ENCODE results near the gene LIN28B. TPM values are rescaled to one million over a fixed set of nuclear protein-coding genes. Genes with fewer than 3 reads are reported as not detected.

Gene LIN28B
- total RNA-seq, 1 donor from 2014 or later = 35.2 TPM

GRCh38 chr6:105109955-105110895 is 153.3 kb downstream of the LIN28B start:
- H3K36me3 Mint-ChIP-seq (ENCODE audit: insufficient read depth) = peaks cover 3% of the 10 kb centered on the region
- H3K27ac Mint-ChIP-seq = peak overlapping the region; percentile 14
- DNase-seq (ENCODE audit: low spot score, unreplicated experiment) = no peak
- H3K4me1 Mint-ChIP-seq (ENCODE audit: low read depth) = peaks cover 18% of the 10 kb centered on the region
- TF ChIP-seq, protein P1, sequence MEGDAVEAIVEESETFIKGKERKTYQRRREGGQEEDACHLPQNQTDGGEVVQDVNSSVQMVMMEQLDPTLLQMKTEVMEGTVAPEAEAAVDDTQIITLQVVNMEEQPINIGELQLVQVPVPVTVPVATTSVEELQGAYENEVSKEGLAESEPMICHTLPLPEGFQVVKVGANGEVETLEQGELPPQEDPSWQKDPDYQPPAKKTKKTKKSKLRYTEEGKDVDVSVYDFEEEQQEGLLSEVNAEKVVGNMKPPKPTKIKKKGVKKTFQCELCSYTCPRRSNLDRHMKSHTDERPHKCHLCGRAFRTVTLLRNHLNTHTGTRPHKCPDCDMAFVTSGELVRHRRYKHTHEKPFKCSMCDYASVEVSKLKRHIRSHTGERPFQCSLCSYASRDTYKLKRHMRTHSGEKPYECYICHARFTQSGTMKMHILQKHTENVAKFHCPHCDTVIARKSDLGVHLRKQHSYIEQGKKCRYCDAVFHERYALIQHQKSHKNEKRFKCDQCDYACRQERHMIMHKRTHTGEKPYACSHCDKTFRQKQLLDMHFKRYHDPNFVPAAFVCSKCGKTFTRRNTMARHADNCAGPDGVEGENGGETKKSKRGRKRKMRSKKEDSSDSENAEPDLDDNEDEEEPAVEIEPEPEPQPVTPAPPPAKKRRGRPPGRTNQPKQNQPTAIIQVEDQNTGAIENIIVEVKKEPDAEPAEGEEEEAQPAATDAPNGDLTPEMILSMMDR (IDR thresholded peaks at IDR 0.05; ENCODE audit: unreplicated experiment) = no peak
- no peaks in the 10 kb centered on the region for H3K27me3 Mint-ChIP-seq
- H3K4me3 Mint-ChIP-seq (ENCODE audit: low read depth) = no peak overlapping the region
- H3K9me3 Mint-ChIP-seq (ENCODE audit: low read depth) = no peaks in the 10 kb centered on the region

- no peak overlapping the region for H3K27ac Mint-ChIP-seq
- no peaks in the 10 kb centered on the region for H3K27me3 Mint-ChIP-seq
- no peaks in the 10 kb centered on the region for H3K9me3 Mint-ChIP-seq (ENCODE audit: low read depth)
- peaks cover 19% of the 10 kb centered on the region for H3K4me1 Mint-ChIP-seq (ENCODE audit: low read depth)
- peaks cover 3% of the 10 kb centered on the region for H3K36me3 Mint-ChIP-seq (ENCODE audit: insufficient read depth)
- no peak for DNase-seq (ENCODE audit: low spot score, unreplicated experiment)
- H3K4me3 Mint-ChIP-seq (ENCODE audit: low read depth) = no peak overlapping the region
- TF ChIP-seq, protein P1 (IDR thresholded peaks at IDR 0.05; ENCODE audit: unreplicated experiment) = no peak
Observed at GRCh38 chr6:105111105-105111504, 154.2 kb downstream of the LIN28B start.

GRCh38 chr6:105111871-105112270 is 155.0 kb downstream of the LIN28B start:
- no peak overlapping the region for H3K27ac Mint-ChIP-seq
- peaks cover 19% of the 10 kb centered on the region for H3K4me1 Mint-ChIP-seq (ENCODE audit: low read depth)
- no peaks in the 10 kb centered on the region for H3K27me3 Mint-ChIP-seq
- DNase-seq (ENCODE audit: low spot score, unreplicated experiment) = no peak
- H3K4me3 Mint-ChIP-seq (ENCODE audit: low read depth) = no peak overlapping the region
- peaks cover 6% of the 10 kb centered on the region for H3K36me3 Mint-ChIP-seq (ENCODE audit: insufficient read depth)
- TF ChIP-seq, protein P1 (IDR thresholded peaks at IDR 0.05; ENCODE audit: unreplicated experiment) = no peak
- H3K9me3 Mint-ChIP-seq (ENCODE audit: low read depth) = no peaks in the 10 kb centered on the region

- H3K36me3 Mint-ChIP-seq (ENCODE audit: insufficient read depth) = peaks cover 6% of the 10 kb centered on the region
- no peak overlapping the region for H3K27ac Mint-ChIP-seq
- no peaks in the 10 kb centered on the region for H3K27me3 Mint-ChIP-seq
- DNase-seq (ENCODE audit: low spot score, unreplicated experiment) = no peak
- TF ChIP-seq, protein P1 (IDR thresholded peaks at IDR 0.05; ENCODE audit: unreplicated experiment) = no peak
- H3K4me3 Mint-ChIP-seq (ENCODE audit: low read depth) = no peak overlapping the region
- peaks cover 12% of the 10 kb centered on the region for H3K4me1 Mint-ChIP-seq (ENCODE audit: low read depth)
- no peaks in the 10 kb centered on the region for H3K9me3 Mint-ChIP-seq (ENCODE audit: low read depth)
Observed at GRCh38 chr6:105112577-105112976, 155.7 kb downstream of the LIN28B start.

GRCh38 chr6:105113422-105113821 is 156.5 kb downstream of the LIN28B start:
- no peak for DNase-seq (ENCODE audit: low spot score, unreplicated experiment)
- Mint-ChIP-seq H3K4me3 (ENCODE audit: low read depth) (no peak overlapping the region), H3K27me3 (no peaks in the 10 kb centered on the region), H3K36me3 (ENCODE audit: insufficient read depth) (peaks cover 6% of the 10 kb centered on the region), H3K4me1 (ENCODE audit: low read depth) (peaks cover 12% of the 10 kb centered on the region), H3K9me3 (ENCODE audit: low read depth) (no peaks in the 10 kb centered on the region), H3K27ac (no peak overlapping the region)
- TF ChIP-seq, protein P1 (IDR thresholded peaks at IDR 0.05; ENCODE audit: unreplicated experiment) = no peak

Data from progenitor cell of endocrine pancreas (in vitro differentiated cells).